ENCODE measurements around the gene AKAP17A. TPM values are rescaled to one million over a fixed set of nuclear protein-coding genes. Genes with fewer than 3 reads are reported as not detected.

The AKAP17A gene
- total RNA-seq, 1 experiment from 2014 or later = 28.3 TPM

- intact Hi-C loops (cut with micrococcal nuclease; ENCODE audit: unreplicated experiment) = loop anchor here (5.0 kb wide), 1 partner anchor 141 kb away; the partner anchor contains the start of gene ASMTL
- TF ChIP-seq, protein P1, sequence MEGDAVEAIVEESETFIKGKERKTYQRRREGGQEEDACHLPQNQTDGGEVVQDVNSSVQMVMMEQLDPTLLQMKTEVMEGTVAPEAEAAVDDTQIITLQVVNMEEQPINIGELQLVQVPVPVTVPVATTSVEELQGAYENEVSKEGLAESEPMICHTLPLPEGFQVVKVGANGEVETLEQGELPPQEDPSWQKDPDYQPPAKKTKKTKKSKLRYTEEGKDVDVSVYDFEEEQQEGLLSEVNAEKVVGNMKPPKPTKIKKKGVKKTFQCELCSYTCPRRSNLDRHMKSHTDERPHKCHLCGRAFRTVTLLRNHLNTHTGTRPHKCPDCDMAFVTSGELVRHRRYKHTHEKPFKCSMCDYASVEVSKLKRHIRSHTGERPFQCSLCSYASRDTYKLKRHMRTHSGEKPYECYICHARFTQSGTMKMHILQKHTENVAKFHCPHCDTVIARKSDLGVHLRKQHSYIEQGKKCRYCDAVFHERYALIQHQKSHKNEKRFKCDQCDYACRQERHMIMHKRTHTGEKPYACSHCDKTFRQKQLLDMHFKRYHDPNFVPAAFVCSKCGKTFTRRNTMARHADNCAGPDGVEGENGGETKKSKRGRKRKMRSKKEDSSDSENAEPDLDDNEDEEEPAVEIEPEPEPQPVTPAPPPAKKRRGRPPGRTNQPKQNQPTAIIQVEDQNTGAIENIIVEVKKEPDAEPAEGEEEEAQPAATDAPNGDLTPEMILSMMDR (conservative IDR thresholded peaks at IDR 0.05) = no peak
- TF ChIP-seq EZH2 (IDR thresholded peaks at IDR 0.05; ENCODE audit: low read depth) = no peak
- H3K4me1 ChIP-seq (replicated peaks; ENCODE audit: insufficient read depth) = peaks cover 6% of the 10 kb centered on the region; the same call in 1 of the 2 replicates
- peaks cover 47% of the 10 kb centered on the region for H3K79me2 ChIP-seq (ENCODE audit: low read depth)
- H2AFZ ChIP-seq = no peak overlapping the region
- H3K9me2 ChIP-seq (ENCODE audit: insufficient read depth) = no peaks in the 10 kb centered on the region
- H3K4me2 ChIP-seq = peak overlapping the region; percentile 87
- CTCF ChIA-PET = no interaction called here
- no peak for DNase-seq
- POLR2A ChIA-PET (ENCODE audit: unreplicated experiment) = no interaction called here
- H3K9me3 ChIP-seq (ENCODE audit: insufficient read depth, low read depth) = no peaks in the 10 kb centered on the region
- no peaks in the 10 kb centered on the region for H3K27me3 ChIP-seq (ENCODE audit: insufficient read depth, low read depth)
- H3K36me3 ChIP-seq (ENCODE audit: low read depth) = no peaks in the 10 kb centered on the region
- H3K27ac ChIP-seq = no peak overlapping the region
- H4K20me1 ChIP-seq (ENCODE audit: insufficient read depth) = peaks cover 42% of the 10 kb centered on the region
- peaks cover 12% of the 10 kb centered on the region; the same call in 1 of the 2 replicates for H3F3A ChIP-seq (ENCODE audit: insufficient read depth, low read depth)
- BruUV-seq (replicated peaks) = TSS peak; percentile 25
- H3K4me3 ChIP-seq = peak overlapping the region; percentile 95
These were observed 2.2 kb downstream of the AKAP17A start for GRCh38 chrX:1593286-1594271.

DNA sequence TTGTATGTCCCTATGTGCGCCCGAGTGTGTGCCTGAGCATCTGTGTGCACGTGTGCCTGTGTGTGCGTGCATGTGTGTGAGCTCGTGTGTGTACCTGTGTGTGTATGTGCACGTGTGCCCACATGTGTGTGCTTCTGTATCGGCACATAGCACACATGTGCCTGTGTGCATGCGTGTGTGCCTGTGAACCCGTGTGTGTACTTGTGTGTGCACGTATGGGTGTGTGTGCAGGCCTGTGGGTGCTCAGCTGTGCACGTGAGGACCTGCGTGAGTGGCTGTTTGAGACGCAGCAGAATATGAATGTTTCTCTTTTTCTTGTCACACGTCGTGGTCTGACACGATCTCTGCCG, 4.3 kb downstream of the AKAP17A start:
- H3K79me2 ChIP-seq (ENCODE audit: low read depth) = peaks cover 47% of the 10 kb centered on the region

DNA sequence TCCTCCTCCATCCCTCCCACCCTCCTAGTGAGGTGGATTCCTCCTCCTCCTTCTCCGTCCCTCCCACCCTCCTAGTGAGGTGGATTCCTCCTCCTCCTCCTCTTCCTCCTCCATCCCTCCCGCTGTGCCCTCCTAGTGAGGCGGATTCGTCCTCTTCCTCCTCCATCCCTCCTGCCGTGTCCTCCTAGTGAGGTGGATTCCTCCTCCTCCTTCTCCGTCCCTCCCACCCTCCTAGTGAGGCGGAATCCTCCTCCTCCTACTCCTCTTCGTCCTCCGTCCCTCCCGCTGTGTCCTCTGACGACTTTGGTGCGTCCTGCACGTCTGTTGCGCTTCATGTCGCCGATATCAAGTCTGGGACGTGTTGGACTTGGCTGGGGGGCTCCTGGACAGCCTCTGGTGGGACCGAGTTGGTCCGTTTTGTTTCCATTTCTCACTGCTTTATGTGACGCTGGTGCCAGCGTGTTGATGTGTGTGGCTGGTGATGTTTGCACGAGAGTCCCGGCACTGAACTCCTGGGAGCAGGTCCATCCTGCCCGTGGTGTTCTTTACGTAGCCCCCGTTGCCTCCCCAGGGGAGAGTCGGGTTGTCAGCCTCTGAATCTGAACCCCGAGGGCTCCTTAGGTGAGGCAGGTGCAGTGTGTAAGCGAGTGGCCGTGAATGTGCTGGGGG, 5.4 kb downstream of the AKAP17A start:
- ChIA-PET POLR2A (ENCODE audit: unreplicated experiment) (no interaction called here), CTCF (no interaction called here)
- H3F3A ChIP-seq (ENCODE audit: insufficient read depth, low read depth) = peaks cover 3% of the 10 kb centered on the region; the same call in 1 of the 2 replicates
- no peak overlapping the region for H2AFZ ChIP-seq
- H3K27me3 ChIP-seq (ENCODE audit: insufficient read depth, low read depth) = no peaks in the 10 kb centered on the region
- H4K20me1 ChIP-seq (ENCODE audit: insufficient read depth) = peaks cover 49% of the 10 kb centered on the region
- BruUV-seq (replicated peaks) = no TSS peak
- H3K27ac ChIP-seq = no peak overlapping the region
- DNase-seq = no peak
- no peak overlapping the region for H3K4me2 ChIP-seq
- TF ChIP-seq EZH2 (IDR thresholded peaks at IDR 0.05; ENCODE audit: low read depth) = no peak
- TF ChIP-seq, protein P1 (conservative IDR thresholded peaks at IDR 0.05) = no peak
- H3K4me1 ChIP-seq (replicated peaks; ENCODE audit: insufficient read depth) = peaks cover 6% of the 10 kb centered on the region; the same call in 1 of the 2 replicates
- no peaks in the 10 kb centered on the region for H3K36me3 ChIP-seq (ENCODE audit: low read depth)
- peaks cover 46% of the 10 kb centered on the region for H3K79me2 ChIP-seq (ENCODE audit: low read depth)
- no peaks in the 10 kb centered on the region for H3K9me3 ChIP-seq (ENCODE audit: insufficient read depth, low read depth)
- intact Hi-C loops (cut with micrococcal nuclease; ENCODE audit: unreplicated experiment) = no loop called here
- H3K4me3 ChIP-seq = no peak overlapping the region
- H3K9me2 ChIP-seq (ENCODE audit: insufficient read depth) = no peaks in the 10 kb centered on the region

More for the DNA sequence above, 4.3 kb downstream of the AKAP17A start:
- Histone ChIP-seq H3K36me3 (ENCODE audit: low read depth) (no peaks in the 10 kb centered on the region), H3K27ac (no peak overlapping the region), H2AFZ (no peak overlapping the region), H3K27me3 (ENCODE audit: insufficient read depth, low read depth) (no peaks in the 10 kb centered on the region), H3K4me3 (no peak overlapping the region), H3K4me1 (replicated peaks; ENCODE audit: insufficient read depth) (peaks cover 6% of the 10 kb centered on the region; the same call in 1 of the 2 replicates), H3K9me2 (ENCODE audit: insufficient read depth) (no peaks in the 10 kb centered on the region), H3K4me2 (no peak overlapping the region), H3F3A (ENCODE audit: insufficient read depth, low read depth) (peaks cover 3% of the 10 kb centered on the region; the same call in 1 of the 2 replicates), H3K9me3 (ENCODE audit: insufficient read depth, low read depth) (no peaks in the 10 kb centered on the region), H4K20me1 (ENCODE audit: insufficient read depth) (peaks cover 44% of the 10 kb centered on the region)
- no peak for TF ChIP-seq EZH2 (IDR thresholded peaks at IDR 0.05; ENCODE audit: low read depth)
- TF ChIP-seq, protein P1 (conservative IDR thresholded peaks at IDR 0.05) = no peak
- POLR2A ChIA-PET (ENCODE audit: unreplicated experiment) = no interaction called here
- CTCF ChIA-PET = no interaction called here
- no TSS peak for BruUV-seq (replicated peaks)
- intact Hi-C loops (cut with micrococcal nuclease; ENCODE audit: unreplicated experiment) = no loop called here
- no peak for DNase-seq
